Central memory CD8-positive, alpha-beta T cell (primary cell): ENCODE results near the gene RSPH4A.
A peak's percentile ranks its signal among the peaks of the same experiment; 100 is the strongest.
"Not testable (repeated sequence)": the region's sequence is repeated elsewhere in the genome, so short reads cannot be mapped to it uniquely, and the experiment has no call there.

Source experiments
- ATAC-seq: fragments of 150-1000 bp; cut with Tn5 transposase; replicated peaks from 2 replicates; pipeline ENCODE4 v1.10.0; 2022; ENCODE audit warnings: mild to moderate bottlenecking, moderate FRiP score, moderate number of reproducible peaks; ENCODE audit not compliant: poor library complexity, severe bottlenecking; ENCODE audit errors: extremely low read depth
- DNase-seq, 2 donors: peaks; one replicate each; pipeline ENCODE4 v3.0.0; 2021; ENCODE audit warnings: low spot score in 2 of 2
- H3K27ac Mint-ChIP-seq: one replicate; pipeline ENCODE4 v1.8.0; 2022; ENCODE audit warnings: low read depth, mild to moderate bottlenecking, moderate library complexity, mixed read lengths
- H3K27me3 Mint-ChIP-seq: one replicate; pipeline ENCODE4 v1.8.0; 2022; ENCODE audit warnings: mixed read lengths
- H3K36me3 Mint-ChIP-seq: one replicate; pipeline ENCODE4 v1.8.0; 2022; ENCODE audit warnings: mild to moderate bottlenecking, moderate library complexity, mixed read lengths; ENCODE audit not compliant: insufficient read depth
- H3K4me1 Mint-ChIP-seq: one replicate; pipeline ENCODE4 v1.8.0; 2022; ENCODE audit warnings: mixed read lengths
- H3K4me3 Mint-ChIP-seq: one replicate; pipeline ENCODE4 v1.8.0; 2022; ENCODE audit warnings: mild to moderate bottlenecking, moderate library complexity, mixed read lengths
- H3K9me3 Mint-ChIP-seq: one replicate; pipeline ENCODE4 v1.8.0; 2022; ENCODE audit warnings: mixed read lengths

The RSPH4A gene

DNA sequence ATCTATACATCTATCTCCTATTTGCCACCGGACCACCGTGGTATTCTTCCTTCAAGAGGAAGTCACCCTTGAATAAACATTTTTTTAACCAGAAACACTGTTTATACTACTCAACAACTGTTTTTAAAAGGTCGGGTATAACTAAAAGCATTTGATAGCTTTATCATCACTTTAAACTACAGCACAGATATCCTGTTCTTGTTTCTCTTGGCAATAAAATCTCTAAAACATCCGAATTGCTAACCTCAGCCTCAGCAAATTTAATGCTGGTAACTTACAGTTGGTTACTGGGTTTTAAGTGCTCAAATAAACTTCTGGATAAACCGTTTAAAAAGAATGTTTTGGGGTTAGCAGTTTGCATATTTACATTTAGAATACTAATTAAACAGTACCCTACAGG lies 31.9 kb downstream of the RSPH4A start:
- Mint-ChIP-seq H3K27me3 (no peaks in the 10 kb centered on the region), H3K36me3 (peaks cover 22% of the 10 kb centered on the region), H3K4me1 (peaks cover 15% of the 10 kb centered on the region), H3K4me3 (no peak overlapping the region), H3K9me3 (no peaks in the 10 kb centered on the region), H3K27ac (no peak overlapping the region)
- DNase-seq (no peak), ATAC-seq (no peak)

DNA sequence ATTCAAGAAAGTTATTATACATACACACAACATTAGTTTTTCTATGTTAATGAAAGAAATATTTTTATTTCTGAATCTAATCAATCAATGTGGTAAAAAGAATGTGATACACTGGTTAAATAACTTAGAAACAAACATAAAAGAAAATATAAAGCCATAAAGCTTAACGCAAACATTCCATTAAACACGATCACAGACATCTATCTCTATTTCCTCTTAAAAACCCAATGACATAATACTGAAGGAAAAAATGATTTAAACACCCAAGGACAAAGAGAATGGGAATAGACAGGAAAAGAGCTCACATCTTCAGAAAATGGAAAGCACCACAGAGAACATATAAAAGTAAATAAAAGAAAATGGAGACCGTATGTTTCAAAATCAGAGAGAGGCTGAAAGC lies 32.9 kb downstream of the RSPH4A start:
- Mint-ChIP-seq H3K4me3 (no peak overlapping the region), H3K4me1 (peaks cover 15% of the 10 kb centered on the region), H3K36me3 (peaks cover 27% of the 10 kb centered on the region), H3K27ac (no peak overlapping the region), H3K9me3 (no peaks in the 10 kb centered on the region), H3K27me3 (no peaks in the 10 kb centered on the region)
- no peak for ATAC-seq
- DNase-seq: no peak

DNA sequence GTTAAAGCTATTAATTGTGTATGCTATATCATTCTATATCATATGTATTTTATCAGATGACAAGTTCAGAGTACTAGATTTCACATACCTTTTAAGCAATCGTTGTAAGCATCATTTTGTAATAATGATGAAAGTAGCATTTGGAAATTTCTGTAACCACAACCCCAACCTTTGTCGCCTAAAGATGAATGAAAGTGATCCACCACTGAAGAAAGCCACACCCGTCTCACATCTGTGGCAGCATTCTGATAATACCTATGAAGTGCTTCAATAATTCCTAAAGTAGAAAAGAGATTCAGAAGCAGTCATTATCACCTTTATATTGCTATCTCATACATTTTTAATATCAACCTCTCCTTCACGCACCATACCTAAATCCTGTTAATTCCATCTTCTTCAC lies 35.6 kb downstream of the RSPH4A start:
- H3K36me3 Mint-ChIP-seq: peaks cover 38% of the 10 kb centered on the region
- no peak for ATAC-seq
- no peaks in the 10 kb centered on the region for H3K9me3 Mint-ChIP-seq
- peak overlapping the region; percentile 27 for H3K27ac Mint-ChIP-seq
- H3K4me1 Mint-ChIP-seq: peaks cover 15% of the 10 kb centered on the region
- no peaks in the 10 kb centered on the region for H3K27me3 Mint-ChIP-seq
- no peak overlapping the region for H3K4me3 Mint-ChIP-seq
- no peak for DNase-seq

DNA sequence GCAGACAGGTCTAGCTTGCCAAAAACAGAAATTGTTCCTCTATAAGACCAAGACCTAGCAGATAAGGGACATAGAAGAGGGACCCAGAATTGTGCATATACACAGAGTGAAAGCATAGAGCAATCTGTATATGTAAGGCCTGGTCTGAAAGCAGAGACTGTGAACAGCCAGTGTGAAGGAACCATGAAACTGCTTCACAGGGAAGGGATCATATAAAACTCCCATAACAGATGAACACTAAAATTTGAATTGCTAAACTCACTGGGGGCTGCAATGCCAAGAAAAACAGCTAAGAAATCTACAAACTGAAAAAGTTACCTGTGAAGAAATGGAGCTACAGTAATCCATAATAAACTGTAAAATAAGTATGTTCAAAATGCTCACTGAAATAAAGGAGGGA lies 45.3 kb downstream of the RSPH4A start:
- no peak for ATAC-seq
- peaks cover 51% of the 10 kb centered on the region for H3K4me1 Mint-ChIP-seq

DNA sequence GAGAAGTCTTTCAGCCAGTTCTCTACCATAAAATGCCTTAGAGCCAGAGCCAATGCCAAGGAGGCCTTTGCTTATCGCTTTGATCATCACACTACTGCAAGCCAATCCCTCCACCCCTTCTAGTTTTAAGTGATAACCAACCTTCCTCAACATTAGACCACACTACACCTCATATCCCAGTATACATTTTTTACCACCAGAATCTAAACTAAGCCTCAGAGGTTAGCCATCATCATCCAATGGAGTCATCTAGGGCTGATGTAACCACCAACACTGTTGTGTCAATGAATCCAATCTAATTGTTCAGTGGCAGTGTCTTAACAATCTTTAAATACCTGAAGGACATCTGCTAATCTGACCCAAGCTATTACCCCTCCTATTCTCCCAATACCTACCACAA lies 45.9 kb downstream of the RSPH4A start:
- H3K27ac Mint-ChIP-seq: no peak overlapping the region
- peaks cover 57% of the 10 kb centered on the region for H3K4me1 Mint-ChIP-seq
- no peak for DNase-seq
- no peak overlapping the region for H3K4me3 Mint-ChIP-seq
- H3K9me3 Mint-ChIP-seq: no peaks in the 10 kb centered on the region
- no peaks in the 10 kb centered on the region for H3K27me3 Mint-ChIP-seq
- peaks cover 25% of the 10 kb centered on the region for H3K36me3 Mint-ChIP-seq
- no peak for ATAC-seq

More for the DNA sequence above, 45.3 kb downstream of the RSPH4A start:
- Mint-ChIP-seq H3K4me3 (no peak overlapping the region), H3K9me3 (no peaks in the 10 kb centered on the region), H3K36me3 (peaks cover 30% of the 10 kb centered on the region), H3K27ac (no peak overlapping the region), H3K27me3 (no peaks in the 10 kb centered on the region)
- DNase-seq: no peak

DNA sequence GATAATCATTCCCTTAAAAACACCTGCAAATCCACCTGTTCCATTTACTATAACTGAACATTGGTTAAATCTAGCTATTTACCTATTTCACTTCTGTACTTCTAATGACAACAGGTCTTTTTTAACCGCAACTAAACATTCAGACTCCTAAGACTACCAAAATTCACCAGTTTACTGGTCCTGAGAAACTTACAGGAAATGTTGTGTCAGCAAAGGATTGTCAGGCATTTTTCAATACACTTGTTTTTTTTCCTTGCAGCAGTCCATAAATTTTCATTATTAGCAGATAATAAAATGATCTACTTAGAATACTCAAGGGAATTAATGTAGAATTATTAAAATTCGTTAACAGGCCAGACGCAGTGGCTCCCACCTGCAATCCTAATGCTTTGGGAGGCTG lies 47.0 kb downstream of the RSPH4A start:
- Mint-ChIP-seq H3K27ac (peak overlapping the region; percentile 26), H3K36me3 (peaks cover 20% of the 10 kb centered on the region), H3K4me1 (peaks cover 68% of the 10 kb centered on the region), H3K4me3 (no peak overlapping the region), H3K9me3 (no peaks in the 10 kb centered on the region), H3K27me3 (no peaks in the 10 kb centered on the region)
- no peak for ATAC-seq
- no peak for DNase-seq

DNA sequence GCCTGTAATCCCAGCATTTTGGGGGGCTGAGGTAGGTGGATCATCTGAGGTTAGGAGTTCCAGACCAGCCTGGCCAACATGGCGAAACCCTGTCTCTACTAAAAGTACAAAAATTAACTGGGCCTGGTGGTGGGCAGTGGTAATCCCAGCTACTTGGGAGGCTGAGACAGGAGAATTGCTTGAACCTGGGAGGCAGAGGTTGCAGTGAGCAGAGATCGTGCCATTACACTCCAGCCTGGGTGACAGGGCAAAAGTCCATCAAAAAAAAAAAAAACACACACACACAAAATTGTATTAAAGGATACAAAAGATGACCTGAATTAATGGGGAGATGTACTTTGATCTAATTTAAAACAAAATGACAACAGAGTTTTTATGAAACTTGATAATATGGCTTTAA lies 47.9 kb downstream of the RSPH4A start:
- not testable (repeated sequence) for H3K9me3 Mint-ChIP-seq, H3K27ac Mint-ChIP-seq, ATAC-seq, H3K27me3 Mint-ChIP-seq, DNase-seq, H3K4me3 Mint-ChIP-seq
- Mint-ChIP-seq H3K36me3 (peaks cover 24% of the 10 kb centered on the region), H3K4me1 (peaks cover 72% of the 10 kb centered on the region)

DNA sequence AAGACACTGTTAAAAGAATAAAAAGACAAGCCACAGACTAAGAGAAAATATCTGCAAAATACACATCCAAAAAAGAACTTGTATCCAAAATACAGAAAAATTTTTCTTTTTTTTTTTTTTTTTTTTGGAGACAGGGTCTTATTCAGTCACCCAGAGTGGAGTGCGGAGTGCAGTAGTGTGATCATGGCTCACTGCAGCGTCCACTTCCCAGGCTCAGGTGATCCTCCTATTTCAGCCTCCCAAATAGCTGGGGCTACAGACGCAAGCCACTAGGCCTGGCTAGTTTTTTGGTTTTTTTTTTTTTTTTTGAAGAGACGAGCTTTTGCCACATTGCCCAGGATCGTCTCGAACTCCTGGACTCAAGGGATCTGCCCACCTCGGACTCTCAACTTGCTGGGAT lies 49.2 kb downstream of the RSPH4A start:
- no peak overlapping the region for H3K27ac Mint-ChIP-seq
- peaks cover 7% of the 10 kb centered on the region for H3K27me3 Mint-ChIP-seq
- DNase-seq (no peak), ATAC-seq (no peak)
- H3K9me3 Mint-ChIP-seq: no peaks in the 10 kb centered on the region
- peak overlapping the region; percentile 28 for H3K4me3 Mint-ChIP-seq
- peaks cover 63% of the 10 kb centered on the region for H3K4me1 Mint-ChIP-seq
- H3K36me3 Mint-ChIP-seq: peaks cover 18% of the 10 kb centered on the region

DNA sequence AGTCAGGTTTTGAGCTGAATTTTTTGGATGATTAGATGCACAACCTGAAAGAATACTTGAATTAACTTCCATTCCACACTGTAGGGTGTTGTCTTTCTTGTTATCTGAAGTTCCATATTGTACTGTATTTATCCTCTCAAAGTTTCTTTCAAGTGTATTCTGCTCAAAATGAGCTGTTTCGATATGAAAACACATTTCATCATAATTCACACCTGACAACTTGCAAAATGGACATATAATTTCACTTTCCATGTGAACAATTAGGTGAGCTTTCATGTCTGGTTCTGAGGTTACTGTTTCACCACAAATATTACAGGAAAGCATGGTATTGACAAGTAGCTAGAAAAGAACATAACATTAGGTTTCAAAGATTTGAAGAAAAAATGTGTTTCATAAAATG lies 50.6 kb downstream of the RSPH4A start:
- Mint-ChIP-seq H3K4me1 (peaks cover 56% of the 10 kb centered on the region), H3K4me3 (peak overlapping the region; percentile 96)
- ATAC-seq: no peak

DNA sequence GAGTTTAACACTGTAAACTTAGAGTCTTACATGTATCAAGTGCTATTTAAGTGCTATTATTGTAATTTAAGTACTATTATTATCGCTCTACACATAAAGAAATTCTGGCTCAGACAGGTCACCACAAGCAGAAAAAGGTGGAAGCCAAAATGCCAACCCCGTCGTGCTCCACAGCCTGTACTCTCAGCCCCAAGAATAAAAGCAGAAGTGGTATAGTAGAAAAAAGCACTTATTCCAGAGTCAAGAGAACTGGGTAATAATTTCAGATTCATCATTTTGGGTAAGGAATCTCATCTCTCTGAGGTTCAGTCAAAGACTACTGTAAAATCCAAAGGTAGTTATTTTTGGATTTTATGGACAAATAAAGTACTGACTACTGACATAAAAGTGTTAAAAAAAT lies 51.3 kb downstream of the RSPH4A start:
- DNase-seq (no peak), ATAC-seq (no peak)
- peak overlapping the region; percentile 95 for H3K27ac Mint-ChIP-seq

More for the DNA sequence above, 50.6 kb downstream of the RSPH4A start:
- peaks cover 10% of the 10 kb centered on the region for H3K27me3 Mint-ChIP-seq
- no peak for DNase-seq
- no peaks in the 10 kb centered on the region for H3K9me3 Mint-ChIP-seq
- H3K27ac Mint-ChIP-seq: no peak overlapping the region
- H3K36me3 Mint-ChIP-seq: peaks cover 18% of the 10 kb centered on the region

DNA sequence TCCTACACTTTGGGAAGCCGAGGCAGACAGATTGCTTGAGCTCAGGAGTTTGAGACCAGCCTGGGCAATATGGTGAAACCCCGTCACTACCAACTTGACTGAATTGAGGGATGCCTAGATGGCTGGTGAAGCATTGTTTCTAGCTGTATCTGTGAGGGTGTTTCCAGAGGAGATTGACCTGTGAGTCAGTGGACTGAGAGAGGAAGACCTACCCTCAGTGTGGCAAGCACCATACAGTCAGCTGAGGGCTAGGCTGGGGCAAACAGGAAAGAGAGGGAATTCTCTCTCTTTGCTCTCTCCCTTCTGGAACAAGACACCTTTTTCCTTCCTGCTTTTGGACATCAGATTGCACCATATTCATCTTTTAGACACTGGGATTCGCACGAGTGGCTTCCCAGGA lies 56.0 kb downstream of the RSPH4A start:
- Mint-ChIP-seq H3K9me3 (no peaks in the 10 kb centered on the region), H3K27me3 (peaks cover 10% of the 10 kb centered on the region), H3K36me3 (peaks cover 7% of the 10 kb centered on the region), H3K4me1 (peaks cover 13% of the 10 kb centered on the region), H3K4me3 (no peak overlapping the region), H3K27ac (no peak overlapping the region)
- ATAC-seq: no peak
- DNase-seq: no peak

More for the DNA sequence above, 51.3 kb downstream of the RSPH4A start:
- H3K9me3 Mint-ChIP-seq: no peaks in the 10 kb centered on the region
- peak overlapping the region; percentile 96 for H3K4me3 Mint-ChIP-seq
- H3K4me1 Mint-ChIP-seq: peaks cover 49% of the 10 kb centered on the region
- peaks cover 10% of the 10 kb centered on the region for H3K27me3 Mint-ChIP-seq
- peaks cover 18% of the 10 kb centered on the region for H3K36me3 Mint-ChIP-seq

DNA sequence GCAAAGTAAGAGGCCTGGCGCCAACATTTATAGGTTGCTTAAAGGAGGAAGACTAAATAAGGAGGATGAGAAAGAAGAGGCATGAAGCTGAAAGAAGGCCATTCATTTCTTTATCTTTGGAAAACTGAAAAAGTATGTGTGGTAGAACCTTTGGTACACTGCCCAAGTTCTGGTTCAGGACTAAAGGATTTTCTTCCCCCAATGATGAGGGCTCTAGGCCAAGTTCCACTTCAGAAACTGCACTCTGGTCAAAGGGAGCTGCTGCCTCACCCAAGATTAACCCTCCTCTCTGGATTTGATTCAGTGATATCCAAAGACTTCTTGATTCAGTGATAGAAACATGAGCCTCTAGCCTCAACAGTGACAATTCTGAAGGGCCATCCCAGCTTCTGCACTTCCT lies 59.7 kb downstream of the RSPH4A start:
- Mint-ChIP-seq H3K36me3 (peaks cover 8% of the 10 kb centered on the region), H3K4me1 (peaks cover 6% of the 10 kb centered on the region), H3K9me3 (no peaks in the 10 kb centered on the region), H3K27ac (no peak overlapping the region), H3K4me3 (no peak overlapping the region), H3K27me3 (no peaks in the 10 kb centered on the region)
- no peak for ATAC-seq
- DNase-seq: no peak

DNA sequence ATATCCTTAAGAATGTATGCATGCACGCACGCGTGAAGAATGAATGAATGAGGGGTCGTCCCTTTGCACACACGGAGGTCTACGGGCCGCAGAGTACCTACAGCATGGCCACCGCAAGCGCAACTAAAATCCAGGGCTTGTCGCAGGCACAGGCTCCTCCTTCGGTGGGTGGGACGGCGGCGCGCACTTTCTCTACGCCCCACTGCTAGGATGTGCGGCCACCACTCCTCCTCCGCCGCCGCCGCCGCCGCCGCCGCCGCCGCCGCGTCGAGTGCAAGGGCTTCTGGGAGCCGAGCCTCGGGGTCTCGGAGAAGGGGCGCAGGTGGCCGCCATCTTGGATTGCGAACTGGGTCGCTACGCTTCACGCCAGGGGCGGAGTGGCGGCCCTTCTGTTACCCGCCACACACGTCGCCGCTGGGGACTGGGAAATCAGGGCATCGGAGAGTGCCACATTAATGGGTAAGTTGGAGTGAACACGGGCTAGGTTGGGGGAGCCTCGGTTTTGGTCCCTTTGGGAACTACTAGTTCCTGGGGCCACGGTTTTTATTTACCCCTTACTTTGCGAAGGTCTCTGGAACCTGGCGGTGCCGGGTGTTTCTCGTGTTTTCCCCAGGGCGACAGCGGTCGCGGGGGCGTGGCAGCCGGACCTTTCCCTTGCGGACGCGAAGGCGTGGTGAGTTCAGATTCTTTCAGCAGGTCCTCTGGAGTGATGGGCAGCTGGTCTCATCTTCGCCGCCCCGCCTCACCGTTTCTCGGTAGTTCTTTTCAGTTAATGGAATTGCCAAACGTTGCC lies 64.8 kb downstream of the RSPH4A start, which contains the start of gene KPNA5:
KPNA5 (plus strand) TSS at position 332 of the 793 bp plus-strand sequence; CDS start at position 456, 124 bp downstream.
- Mint-ChIP-seq H3K4me3 (peak within 1 kb of the TSS; percentile 99), H3K27me3 (no peaks in the 10 kb centered on the region), H3K9me3 (no peaks in the 10 kb centered on the region), H3K27ac (peak within 1 kb of the TSS; percentile 99), H3K4me1 (peaks cover 31% of the 10 kb centered on the region), H3K36me3 (peaks cover 20% of the 10 kb centered on the region)
- DNase-seq (peak; percentile 78 to 82), ATAC-seq (peak; percentile 92)
